ENCODE results near the gene NOC2L. TPM values are rescaled to one million over a fixed set of nuclear protein-coding genes. Genes with fewer than 3 reads are reported as not detected.

The NOC2L gene
- total RNA-seq, 2 donors from 2014 or later, result 29.5 to 38.8 TPM

DNA sequence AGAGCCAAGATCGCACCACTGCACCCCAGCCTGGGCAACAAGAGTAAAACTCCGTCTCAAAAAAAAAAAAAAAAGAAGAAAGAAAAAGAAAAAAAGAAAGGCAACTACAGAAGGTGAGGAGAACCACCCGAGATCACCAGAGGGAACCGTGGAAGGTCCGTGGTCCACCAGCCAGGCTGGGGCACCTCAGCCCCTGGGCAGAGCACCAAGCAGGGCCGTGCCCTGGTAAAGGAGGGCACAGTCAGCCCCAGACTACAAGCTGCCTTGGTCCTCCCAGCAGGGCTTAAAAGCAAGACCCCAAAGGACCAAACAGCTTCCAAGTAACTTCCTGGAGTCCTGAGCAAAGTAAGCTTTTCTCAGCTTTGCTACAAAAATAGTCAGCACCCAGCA, 44.2 kb downstream of the NOC2L start:
- TF ChIP-seq, protein P1, sequence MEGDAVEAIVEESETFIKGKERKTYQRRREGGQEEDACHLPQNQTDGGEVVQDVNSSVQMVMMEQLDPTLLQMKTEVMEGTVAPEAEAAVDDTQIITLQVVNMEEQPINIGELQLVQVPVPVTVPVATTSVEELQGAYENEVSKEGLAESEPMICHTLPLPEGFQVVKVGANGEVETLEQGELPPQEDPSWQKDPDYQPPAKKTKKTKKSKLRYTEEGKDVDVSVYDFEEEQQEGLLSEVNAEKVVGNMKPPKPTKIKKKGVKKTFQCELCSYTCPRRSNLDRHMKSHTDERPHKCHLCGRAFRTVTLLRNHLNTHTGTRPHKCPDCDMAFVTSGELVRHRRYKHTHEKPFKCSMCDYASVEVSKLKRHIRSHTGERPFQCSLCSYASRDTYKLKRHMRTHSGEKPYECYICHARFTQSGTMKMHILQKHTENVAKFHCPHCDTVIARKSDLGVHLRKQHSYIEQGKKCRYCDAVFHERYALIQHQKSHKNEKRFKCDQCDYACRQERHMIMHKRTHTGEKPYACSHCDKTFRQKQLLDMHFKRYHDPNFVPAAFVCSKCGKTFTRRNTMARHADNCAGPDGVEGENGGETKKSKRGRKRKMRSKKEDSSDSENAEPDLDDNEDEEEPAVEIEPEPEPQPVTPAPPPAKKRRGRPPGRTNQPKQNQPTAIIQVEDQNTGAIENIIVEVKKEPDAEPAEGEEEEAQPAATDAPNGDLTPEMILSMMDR (IDR thresholded peaks at IDR 0.05), result no peak

GRCh38 chr1:914131-914890, 44.7 kb downstream of the NOC2L start:
- TF ChIP-seq, protein P1 (IDR thresholded peaks at IDR 0.05), result no peak
- Histone ChIP-seq H3K4me3 (no peak overlapping the region), H3K27me3 (no peaks in the 10 kb centered on the region), H3K36me3 (no peaks in the 10 kb centered on the region), H3K27ac (no peak overlapping the region), H3K9me3 (no peaks in the 10 kb centered on the region), H3K4me1 (peaks cover 0 to 17% of the 10 kb centered on the region in 2 donors)
- DNase-seq (ENCODE audit: low spot score), result no peak

More for the DNA sequence above, 44.2 kb downstream of the NOC2L start:
- Histone ChIP-seq H3K9me3 (no peaks in the 10 kb centered on the region), H3K27ac (no peak overlapping the region), H3K4me3 (no peak overlapping the region), H3K36me3 (no peaks in the 10 kb centered on the region), H3K4me1 (peaks cover 0 to 15% of the 10 kb centered on the region in 2 donors), H3K27me3 (no peaks in the 10 kb centered on the region)
- DNase-seq (ENCODE audit: low spot score), result no peak

DNA sequence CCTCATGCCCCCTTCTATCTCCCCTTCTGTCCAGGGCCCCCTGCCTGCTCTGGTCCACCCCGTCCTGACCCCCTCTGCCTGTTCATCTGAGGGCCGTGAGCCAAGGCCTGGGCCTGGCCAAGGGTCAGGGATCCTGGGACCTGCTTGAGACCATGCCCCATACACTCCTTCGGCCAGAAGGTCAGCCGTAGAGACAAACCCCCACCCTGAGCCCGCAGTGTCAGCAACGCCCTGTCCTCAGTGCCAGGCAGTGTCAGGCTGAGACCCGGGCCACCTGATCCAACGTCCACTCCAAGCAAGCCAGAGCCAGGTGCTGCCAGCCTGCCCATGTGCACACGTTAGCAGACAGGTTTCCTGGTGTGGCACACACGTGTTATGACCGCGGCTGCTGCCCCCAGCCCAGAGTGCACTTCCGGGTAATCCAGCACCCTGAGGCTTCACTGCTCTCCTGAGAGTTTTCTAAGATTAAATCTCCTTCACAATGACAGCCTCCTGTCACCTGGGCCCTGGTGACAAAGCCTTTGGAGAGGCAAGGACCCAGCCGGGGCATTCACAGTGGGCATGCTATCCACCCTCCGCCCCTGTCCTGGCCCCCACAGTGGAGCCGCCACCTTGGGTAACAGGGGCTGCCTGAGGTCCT, 45.4 kb downstream of the NOC2L start:
- H3K36me3 ChIP-seq, result no peaks in the 10 kb centered on the region
- no peaks in the 10 kb centered on the region for H3K27me3 ChIP-seq
- no peak overlapping the region for H3K4me3 ChIP-seq
- no peak for DNase-seq (ENCODE audit: low spot score)
- no peak overlapping the region for H3K27ac ChIP-seq
- H3K9me3 ChIP-seq, result no peaks in the 10 kb centered on the region
- TF ChIP-seq, protein P1 (IDR thresholded peaks at IDR 0.05), result no peak
- peaks cover 0 to 17% of the 10 kb centered on the region in 2 donors for H3K4me1 ChIP-seq

- no peak overlapping the region for H3K27ac ChIP-seq
- no peak for DNase-seq (ENCODE audit: low spot score)
- no peaks in the 10 kb centered on the region for H3K27me3 ChIP-seq
- peaks cover 0 to 17% of the 10 kb centered on the region in 2 donors for H3K4me1 ChIP-seq
- H3K36me3 ChIP-seq, result no peaks in the 10 kb centered on the region
- no peaks in the 10 kb centered on the region for H3K9me3 ChIP-seq
- TF ChIP-seq, protein P1 (IDR thresholded peaks at IDR 0.05), result no peak
- no peak overlapping the region for H3K4me3 ChIP-seq
Measured at GRCh38 chr1:912740-913301, 46.2 kb downstream of the NOC2L start.

DNA sequence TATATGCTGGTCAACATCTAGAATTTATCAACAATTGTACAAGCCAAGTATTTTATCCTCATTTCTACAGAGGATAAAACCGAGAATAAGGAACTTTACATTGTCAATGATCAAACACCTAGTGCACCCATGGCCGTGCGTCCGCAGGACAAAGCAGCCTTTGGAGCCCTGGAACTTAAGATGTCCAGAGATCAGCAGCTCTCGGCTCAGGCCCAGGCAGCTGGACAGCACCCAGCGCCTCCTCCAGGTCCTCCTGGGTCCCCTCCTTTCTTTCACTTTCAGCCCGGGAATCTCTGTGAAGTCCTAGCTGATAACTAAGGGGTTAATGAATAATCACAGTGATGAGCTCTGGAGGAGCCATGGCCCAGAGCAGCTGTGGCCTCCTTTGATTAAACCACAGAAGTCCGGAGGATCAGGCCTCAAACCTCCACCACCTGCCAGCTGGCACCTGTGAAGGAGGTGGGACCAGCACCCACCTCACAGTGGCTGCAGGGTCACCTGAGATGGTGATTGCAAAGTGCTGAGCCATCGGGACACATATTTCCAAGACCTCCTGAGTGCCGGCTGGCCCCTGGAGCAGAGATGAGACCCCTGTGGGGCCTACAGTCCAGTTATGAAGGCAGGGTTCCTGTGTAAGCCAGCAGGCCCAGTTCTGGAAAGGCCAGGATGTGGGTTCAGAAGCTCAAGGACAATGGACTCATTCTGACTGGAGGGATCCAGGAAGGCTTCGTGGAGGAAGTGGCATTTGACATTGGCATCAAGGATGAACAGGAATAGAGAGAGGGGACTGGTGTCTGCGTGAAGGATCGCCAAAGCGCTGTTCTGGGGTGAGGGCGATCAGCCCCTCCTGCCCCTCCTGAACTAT, 46.9 kb downstream of the NOC2L start:
- DNase-seq (ENCODE audit: low spot score), result no peak
- H3K27me3 ChIP-seq, result no peaks in the 10 kb centered on the region

More for the DNA sequence above, 46.9 kb downstream of the NOC2L start:
- TF ChIP-seq, protein P1 (IDR thresholded peaks at IDR 0.05), result no peak
- Histone ChIP-seq H3K9me3 (no peaks in the 10 kb centered on the region), H3K4me3 (no peak overlapping the region), H3K36me3 (no peaks in the 10 kb centered on the region), H3K27ac (no peak overlapping the region), H3K4me1 (peaks cover 0 to 17% of the 10 kb centered on the region in 2 donors)

Measured in right atrium auricular region (tissue), 2 donors.